ENCODE data around the gene SPON1. TPM values are rescaled to one million over a fixed set of nuclear protein-coding genes. Genes with fewer than 3 reads are reported as not detected.

Gene SPON1
- total and polyA plus RNA-seq, 2 of the 8 experiments (the other 6 are each of a cell fraction or from before 2014, with no cell fraction given), result 1.5 to 5.4 TPM

GRCh38 chr11:14251754-14252153 is 289.2 kb downstream of the SPON1 start:
- H3K4ac ChIP-seq (replicated peaks; ENCODE audit: insufficient read length, low read depth, low read length), result no peak overlapping the region
- H3K27ac ChIP-seq (ENCODE audit: low read depth, low read length), result no peak overlapping the region
- POLR2A ChIA-PET (ENCODE audit: partially characterized antibody), result interaction anchor here (1.0 to 1.3 kb wide), 2 partner anchors 10 to 50 kb away, joined by 3 to 5 read pairs; no protein-coding TSS in a partner anchor
- H2BK15ac ChIP-seq (ENCODE audit: low read length), result no peak overlapping the region
- no peak overlapping the region for H2BK5ac ChIP-seq (ENCODE audit: low read depth, low read length)
- no peak overlapping the region for H3K14ac ChIP-seq (ENCODE audit: insufficient read length)
- DNase-seq (ENCODE audit: low read depth in 1 of 2, low spot score in 2 of 2), result no peak
- no peak overlapping the region for H4K5ac ChIP-seq (ENCODE audit: insufficient read length, low read depth, low read length)
- FAIRE-seq, result no peak
- CTCF ChIA-PET (ENCODE audit: partially characterized antibody), result interaction anchor here (0.5 to 5.7 kb wide), 14 partner anchors 14 to 479 kb away, joined by 3 to 66 read pairs (median 4); partner anchors contain the start of gene SPON1
- H3K9ac ChIP-seq (replicated peaks in 1 of 4; ENCODE audit: extremely low read depth in 1 of 4, low read depth in 3 of 4, low read length in 3 of 4), result no peak overlapping the region
- H3K9me3 ChIP-seq (ENCODE audit: insufficient read depth in 2 of 2, low read depth in 1 of 2, low read length in 1 of 2), result no peaks in the 10 kb centered on the region
- 83% methylated on average over 5 of the region's 5 CpGs; no CpG with 5 or more reads in 1 of the 2 experiments for WGBS, 2 experiments (ENCODE audit: extremely low coverage in 1 of 2, insufficient coverage in 1 of 2, insufficient read length in 1 of 2, insufficient replicate concordance in 2 of 2, low coverage in 1 of 2, low lambda C conversion rate in 2 of 2, missing lambda C conversion rate in 1 of 2)
- H2BK20ac ChIP-seq (ENCODE audit: low read length), result no peak overlapping the region
- H2BK12ac ChIP-seq (ENCODE audit: low read depth, low read length), result no peak overlapping the region
- no peak overlapping the region for H3K23ac ChIP-seq (ENCODE audit: insufficient read length)
- H3K79me2 ChIP-seq (ENCODE audit: control insufficient read depth in 1 of 2, insufficient read depth in 2 of 2, low read length in 2 of 2), result no peaks in the 10 kb centered on the region
- H2AK5ac ChIP-seq (ENCODE audit: low read depth, low read length), result no peak overlapping the region
- H3K23me2 ChIP-seq (ENCODE audit: low read depth, low read length), result no peaks in the 10 kb centered on the region
- H2AFZ ChIP-seq (ENCODE audit: low read length), result no peak overlapping the region
- H3K79me1 ChIP-seq (ENCODE audit: low read depth, low read length), result no peaks in the 10 kb centered on the region
- H3K56ac ChIP-seq (replicated peaks; ENCODE audit: insufficient read length, low read depth, low read length), result no peak overlapping the region
- no peak overlapping the region for H3K18ac ChIP-seq (ENCODE audit: extremely low read depth, low read length)
- H3K4me3 ChIP-seq (ENCODE audit: extremely low read depth in 1 of 4, insufficient read depth in 2 of 4, low read depth in 3 of 4, low read length in 4 of 4), result no peak overlapping the region
- H3K4me1 ChIP-seq (replicated peaks in 1 of 4; ENCODE audit: control insufficient read depth in 3 of 4, insufficient read depth in 4 of 4, low read length in 3 of 4), result peaks cover 0 to 6% (median 5%) of the 10 kb centered on the region in 4 experiments; a peak in 3 of 7 replicates
- no peaks in the 10 kb centered on the region for H3K27me3 ChIP-seq (replicated peaks in 1 of 4; ENCODE audit: control insufficient read depth in 3 of 4, extremely low read depth in 1 of 4, insufficient read depth in 3 of 4, low read length in 3 of 4)
- H3K4me2 ChIP-seq (ENCODE audit: insufficient read depth in 1 of 2, low read depth in 2 of 2, low read length in 2 of 2), result no peak overlapping the region
- H3K36me3 ChIP-seq (ENCODE audit: control insufficient read depth in 2 of 4, insufficient read depth in 4 of 4, low read length in 3 of 4), result no peaks in the 10 kb centered on the region
- no peaks in the 10 kb centered on the region for H4K20me1 ChIP-seq (replicated peaks in 1 of 2; ENCODE audit: control insufficient read depth in 1 of 2, insufficient read depth in 2 of 2, low read length in 2 of 2)
- H4K91ac ChIP-seq (replicated peaks; ENCODE audit: insufficient read length, low read length), result no peak overlapping the region
- no peak overlapping the region; the same call in 1 of the 2 replicates for H4K8ac ChIP-seq (ENCODE audit: extremely low read depth, insufficient read depth, low read length)
- H2BK120ac ChIP-seq (replicated peaks; ENCODE audit: low read depth, low read length), result no peak overlapping the region
- TF ChIP-seq CREB1 (IDR thresholded peaks at IDR 0.05), result no peak
- no peak for TF ChIP-seq POLR2AphosphoS5 (IDR thresholded peaks at IDR 0.05; ENCODE audit: low read depth, low read length)
- no peak for TF ChIP-seq YY1 (IDR thresholded peaks at IDR 0.05; ENCODE audit: low read depth, low read length)
- TF ChIP-seq JUND (IDR thresholded peaks at IDR 0.05; ENCODE audit: low read length), result no peak
- no peak for TF ChIP-seq PHF8 (conservative IDR thresholded peaks at IDR 0.05; ENCODE audit: low read depth, low read length)
- TF ChIP-seq TCF12 (IDR thresholded peaks at IDR 0.05; ENCODE audit: low read depth, low read length), result no peak
